Loucy (cell line): ENCODE data around the gene HYAL4.

Source experiments
- H2AFZ ChIP-seq: fragments of 200-600 bp; sonication (generic); 2 replicates; pipeline ENCODE4 v1.6.0; 2016; ENCODE audit warnings: antibody characterized with exemption, mild to moderate bottlenecking, low read length, moderate library complexity
- H3F3A ChIP-seq: fragments of 200-600 bp; 2 replicates; pipeline ENCODE4 v1.6.0; 2016; ENCODE audit warnings: antibody characterized with exemption, low read depth, mild to moderate bottlenecking
- H3K27me3 ChIP-seq: fragments of 200-600 bp; sonication (generic); 2 replicates; pipeline ENCODE4 v1.6.1; 2014; ENCODE audit warnings: low read length, mild to moderate bottlenecking; ENCODE audit not compliant: insufficient read depth, poor library complexity, severe bottlenecking
- H3K36me3 ChIP-seq: fragments of 200-600 bp; sonication (generic); 2 replicates; pipeline ENCODE4 v1.6.1; 2016; ENCODE audit warnings: low read length; ENCODE audit not compliant: insufficient read depth
- H3K4me1 ChIP-seq: fragments of 200-600 bp; sonication (generic); 2 replicates; pipeline ENCODE4 v1.5.1; 2014; ENCODE audit warnings: low read length, mild to moderate bottlenecking; ENCODE audit not compliant: insufficient read depth, poor library complexity, severe bottlenecking
- H3K4me2 ChIP-seq: fragments of 200-600 bp; sonication (generic); 2 replicates; pipeline ENCODE4 v1.6.0; 2014; ENCODE audit warnings: antibody characterized with exemption, low read length, low read depth, mild to moderate bottlenecking; ENCODE audit not compliant: poor library complexity, severe bottlenecking
- H3K4me3 ChIP-seq: fragments of 200-600 bp; sonication (generic); 2 replicates; pipeline ENCODE4 v1.5.1; 2014; ENCODE audit warnings: low read length, mild to moderate bottlenecking, mixed read lengths; ENCODE audit not compliant: poor library complexity, severe bottlenecking
- H3K79me2 ChIP-seq: fragments of 200-600 bp; sonication (generic); 2 replicates; pipeline ENCODE4 v1.6.1; 2014; ENCODE audit warnings: low read length; ENCODE audit not compliant: insufficient read depth
- H3K9ac ChIP-seq: fragments of 200-600 bp; sonication (generic); 2 replicates; pipeline ENCODE4 v1.6.0; 2014; ENCODE audit warnings: mild to moderate bottlenecking, low read depth, low read length, moderate library complexity; ENCODE audit not compliant: poor library complexity, severe bottlenecking
- H3K9me2 ChIP-seq: fragments of 200-600 bp; sonication (generic); replicated peaks from 2 replicates; pipeline ENCODE4 v1.6.1; 2016; ENCODE audit warnings: low read depth, low read length, mixed read lengths
- H3K9me3 ChIP-seq: fragments of 200-600 bp; sonication (generic); 2 replicates; pipeline ENCODE4 v1.6.1; 2014; ENCODE audit warnings: mild to moderate bottlenecking, antibody characterized with exemption, low read length, low read depth; ENCODE audit not compliant: insufficient read depth
- H4K20me1 ChIP-seq: fragments of 200-600 bp; sonication (generic); 2 replicates; pipeline ENCODE4 v1.6.0; 2014; ENCODE audit warnings: antibody characterized with exemption, low read length, mild to moderate bottlenecking; ENCODE audit not compliant: insufficient read depth, poor library complexity, severe bottlenecking
- EZH2phosphoT487 ChIP-seq: fragments of 200-600 bp; IDR thresholded peaks from 2 replicates; pipeline ENCODE4 v1.6.1; 2018; ENCODE audit warnings: antibody characterized with exemption, mild to moderate bottlenecking, moderate library complexity, borderline replicate concordance
- TF ChIP-seq, protein P1 (sequence below): fragments of 200-600 bp; sonication (generic); conservative IDR thresholded peaks from 2 replicates; pipeline ENCODE4 v1.5.1; 2014; ENCODE audit warnings: mild to moderate bottlenecking, antibody characterized with exemption, low read length

The HYAL4 gene

DNA sequence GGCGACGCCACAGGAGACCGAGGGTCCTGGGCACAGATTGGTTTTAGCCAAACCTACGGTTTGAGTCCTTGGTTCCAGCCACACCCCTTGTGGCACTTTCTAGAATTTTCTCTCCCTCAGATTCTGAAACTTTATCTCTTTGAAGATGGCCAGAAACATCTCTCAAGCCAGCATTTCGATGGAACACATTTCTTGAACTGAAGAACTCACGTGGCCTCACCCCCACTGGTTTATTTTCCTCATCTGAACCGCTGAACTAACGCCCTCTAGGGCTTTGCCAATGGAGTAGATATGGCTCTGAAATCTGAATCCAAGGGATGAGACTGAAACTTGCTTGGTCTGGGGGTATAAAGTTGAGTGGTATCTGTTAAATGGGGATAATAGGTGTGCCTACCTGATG, 73.3 kb downstream of the HYAL4 start:
- H3K27me3 ChIP-seq = no peaks in the 10 kb centered on the region
- no peak overlapping the region for H3K9ac ChIP-seq
- TF ChIP-seq EZH2phosphoT487 = no peak
- TF ChIP-seq, protein P1, sequence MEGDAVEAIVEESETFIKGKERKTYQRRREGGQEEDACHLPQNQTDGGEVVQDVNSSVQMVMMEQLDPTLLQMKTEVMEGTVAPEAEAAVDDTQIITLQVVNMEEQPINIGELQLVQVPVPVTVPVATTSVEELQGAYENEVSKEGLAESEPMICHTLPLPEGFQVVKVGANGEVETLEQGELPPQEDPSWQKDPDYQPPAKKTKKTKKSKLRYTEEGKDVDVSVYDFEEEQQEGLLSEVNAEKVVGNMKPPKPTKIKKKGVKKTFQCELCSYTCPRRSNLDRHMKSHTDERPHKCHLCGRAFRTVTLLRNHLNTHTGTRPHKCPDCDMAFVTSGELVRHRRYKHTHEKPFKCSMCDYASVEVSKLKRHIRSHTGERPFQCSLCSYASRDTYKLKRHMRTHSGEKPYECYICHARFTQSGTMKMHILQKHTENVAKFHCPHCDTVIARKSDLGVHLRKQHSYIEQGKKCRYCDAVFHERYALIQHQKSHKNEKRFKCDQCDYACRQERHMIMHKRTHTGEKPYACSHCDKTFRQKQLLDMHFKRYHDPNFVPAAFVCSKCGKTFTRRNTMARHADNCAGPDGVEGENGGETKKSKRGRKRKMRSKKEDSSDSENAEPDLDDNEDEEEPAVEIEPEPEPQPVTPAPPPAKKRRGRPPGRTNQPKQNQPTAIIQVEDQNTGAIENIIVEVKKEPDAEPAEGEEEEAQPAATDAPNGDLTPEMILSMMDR = no peak

DNA sequence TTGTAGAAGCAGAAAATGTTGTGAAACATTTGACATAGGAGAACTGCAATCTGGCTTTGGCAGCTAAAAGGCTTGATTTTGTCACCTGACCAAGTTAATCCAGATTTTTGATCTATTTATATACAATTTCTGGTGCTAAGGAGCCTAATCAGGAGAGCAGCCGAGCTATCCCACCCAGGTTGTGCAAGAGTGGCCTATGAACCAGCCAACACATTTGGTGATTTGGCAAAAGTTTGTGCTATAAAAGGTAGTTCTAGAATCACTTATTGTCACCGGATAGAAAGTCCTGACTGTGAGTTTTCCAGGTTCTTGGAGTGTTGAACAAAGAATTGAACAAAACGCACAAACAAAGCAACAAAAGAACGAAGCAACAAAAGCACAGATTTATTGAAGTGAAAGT, 78.6 kb downstream of the HYAL4 start:
- Histone ChIP-seq H3K4me3 (no peak overlapping the region), H3K4me1 (no peaks in the 10 kb centered on the region), H3K4me2 (no peak overlapping the region), H3K9ac (no peak overlapping the region), H3K9me2 (no peaks in the 10 kb centered on the region), H2AFZ (no peak overlapping the region), H3K79me2 (no peaks in the 10 kb centered on the region), H3K27me3 (no peaks in the 10 kb centered on the region), H3K9me3 (no peaks in the 10 kb centered on the region; the same call in 1 of the 2 replicates), H3F3A (no peaks in the 10 kb centered on the region), H4K20me1 (no peaks in the 10 kb centered on the region), H3K36me3 (no peaks in the 10 kb centered on the region)
- TF ChIP-seq, protein P1 = no peak
- TF ChIP-seq EZH2phosphoT487 = no peak

More for the DNA sequence above, 73.3 kb downstream of the HYAL4 start:
- H3K9me3 ChIP-seq = no peaks in the 10 kb centered on the region
- no peaks in the 10 kb centered on the region for H3K36me3 ChIP-seq
- no peaks in the 10 kb centered on the region for H3K9me2 ChIP-seq
- no peak overlapping the region for H3K4me2 ChIP-seq
- no peak overlapping the region for H2AFZ ChIP-seq
- H4K20me1 ChIP-seq = no peaks in the 10 kb centered on the region
- no peaks in the 10 kb centered on the region for H3K4me1 ChIP-seq
- no peak overlapping the region for H3K4me3 ChIP-seq
- H3F3A ChIP-seq = no peaks in the 10 kb centered on the region
- H3K79me2 ChIP-seq = no peaks in the 10 kb centered on the region

DNA sequence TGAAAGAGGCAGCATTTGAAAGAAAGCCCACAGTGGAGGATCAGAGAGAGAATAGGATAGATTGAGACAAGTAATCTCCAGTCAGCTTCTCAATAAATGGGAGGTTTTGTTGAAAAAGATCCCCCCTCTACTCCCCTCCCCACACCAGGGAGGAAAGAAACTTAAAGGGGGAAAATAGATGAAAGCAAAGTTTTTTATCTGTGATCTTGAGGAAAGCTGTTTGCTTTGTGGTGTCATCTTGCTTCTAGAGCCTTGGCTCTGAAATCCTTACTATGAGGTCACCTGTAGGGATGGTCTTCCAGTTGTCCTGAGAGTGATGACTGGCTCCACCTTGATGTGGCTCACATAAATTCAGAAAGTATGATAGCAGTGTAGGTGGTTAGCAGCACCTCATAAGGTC, 80.0 kb downstream of the HYAL4 start, which contains the start of gene SPAM1:
TSS of gene SPAM1 (plus strand) at position 301 of the 400 bp plus-strand sequence. CDS start 28,330 bp downstream, outside the sequence.
- H3K9me2 ChIP-seq = no peaks in the 10 kb centered on the region
- H3K4me2 ChIP-seq = no peak within 1 kb of the TSS
- H3K9ac ChIP-seq = no peak within 1 kb of the TSS
- H3K9me3 ChIP-seq = no peaks in the 10 kb centered on the region; the same call in 1 of the 2 replicates
- no peak within 1 kb of the TSS for H3K4me3 ChIP-seq
- H4K20me1 ChIP-seq = no peaks in the 10 kb centered on the region
- no peaks in the 10 kb centered on the region for H3K36me3 ChIP-seq
- no peaks in the 10 kb centered on the region for H3K79me2 ChIP-seq
- H2AFZ ChIP-seq = no peak within 1 kb of the TSS
- H3K27me3 ChIP-seq = no peaks in the 10 kb centered on the region
- TF ChIP-seq EZH2phosphoT487 = no peak
- TF ChIP-seq, protein P1 = no peak
- no peaks in the 10 kb centered on the region for H3F3A ChIP-seq
- no peaks in the 10 kb centered on the region for H3K4me1 ChIP-seq
